NCI-H524 (cell line): Measurements from ENCODE around the gene INMT.
A peak's percentile ranks its signal among the peaks of the same experiment; 100 is the strongest.

Experiments
- DNase-seq, 2 experiments: peaks; one replicate each; lab custom pipeline; 2025; lab: John Stamatoyannopoulos, UW

Gene INMT

GRCh38 chr7:30728591-30729100, 23.3 kb upstream of the INMT start:
- DNase-seq, result no peak

GRCh38 chr7:30729642-30730041, 22.3 kb upstream of the INMT start:
- DNase-seq, result no peak

- no peak for DNase-seq
Measured at GRCh38 chr7:30730097-30730496, 21.8 kb upstream of the INMT start.

- DNase-seq, result no peak
Measured at GRCh38 chr7:30730996-30731395, 20.9 kb upstream of the INMT start.

DNA sequence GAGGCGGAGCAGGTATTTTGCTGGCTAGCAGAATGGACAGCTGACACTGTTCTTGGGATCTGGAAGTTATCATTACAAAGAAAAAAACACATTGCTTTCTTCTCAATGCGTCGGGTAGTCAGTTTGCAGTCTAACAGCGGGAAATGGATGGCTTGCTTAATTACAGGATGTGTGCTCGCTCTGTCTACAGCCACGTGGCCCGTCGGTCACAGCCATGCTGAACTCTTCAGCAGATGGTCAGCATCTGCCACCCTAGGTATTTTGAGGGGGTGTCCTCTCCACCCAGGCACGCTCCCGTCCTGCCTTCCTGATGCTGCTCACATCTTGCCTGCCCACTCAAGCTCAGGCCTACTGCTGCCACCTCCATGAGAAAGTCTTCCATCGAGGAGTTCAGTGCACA, 20.4 kb upstream of the INMT start:
- peak; percentile 52 to 82 for DNase-seq

- DNase-seq, result no peak
Measured at GRCh38 chr7:30732606-30733005, 19.3 kb upstream of the INMT start.

- DNase-seq, result no peak
Measured at GRCh38 chr7:30733216-30733615, 18.7 kb upstream of the INMT start.

- no peak for DNase-seq
Measured at GRCh38 chr7:30733691-30734090, 18.2 kb upstream of the INMT start.

DNA sequence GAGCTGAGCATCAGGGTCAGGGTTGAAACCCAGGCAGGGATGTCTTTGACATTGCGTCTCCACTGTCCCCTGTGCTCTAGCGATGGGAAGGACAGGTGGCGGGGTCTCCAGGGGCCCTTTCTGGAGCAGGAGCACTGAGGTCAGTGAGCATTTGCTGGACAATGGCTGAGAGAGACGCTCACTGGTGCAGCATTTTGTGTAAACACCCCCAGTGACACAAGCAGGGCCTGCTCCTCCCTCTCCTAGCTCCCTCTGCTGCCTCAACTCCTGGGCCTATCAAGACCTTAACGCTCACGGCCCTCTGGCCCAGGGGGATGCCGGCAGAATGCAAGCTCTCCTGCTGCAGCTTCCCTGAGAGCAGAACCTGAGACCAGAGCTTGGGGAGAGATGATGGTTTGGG, 17.4 kb upstream of the INMT start:
- no peak for DNase-seq

DNA sequence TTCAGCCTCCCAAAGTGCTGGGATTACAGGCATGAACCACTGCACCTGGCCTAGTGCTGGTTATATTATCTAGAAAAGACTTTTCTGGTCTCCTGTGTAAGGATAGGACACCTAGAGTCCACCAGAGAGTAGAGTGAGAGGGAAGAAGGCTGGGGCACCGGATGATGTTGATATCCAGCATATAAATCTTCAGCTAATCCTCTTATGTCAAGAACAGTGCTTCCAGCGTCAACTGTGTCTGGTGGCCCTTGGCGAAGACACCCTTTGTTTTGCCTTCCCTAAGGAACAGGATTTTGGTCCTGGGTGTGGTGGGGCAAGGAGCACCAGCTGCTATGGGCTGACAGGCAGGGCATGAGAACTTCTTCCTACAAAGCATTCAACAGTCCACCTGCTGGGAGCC, 16.3 kb upstream of the INMT start:
- DNase-seq, result peak; percentile 18 to 79

- DNase-seq, result no peak
Measured at GRCh38 chr7:30736291-30736690, 15.6 kb upstream of the INMT start.

DNA sequence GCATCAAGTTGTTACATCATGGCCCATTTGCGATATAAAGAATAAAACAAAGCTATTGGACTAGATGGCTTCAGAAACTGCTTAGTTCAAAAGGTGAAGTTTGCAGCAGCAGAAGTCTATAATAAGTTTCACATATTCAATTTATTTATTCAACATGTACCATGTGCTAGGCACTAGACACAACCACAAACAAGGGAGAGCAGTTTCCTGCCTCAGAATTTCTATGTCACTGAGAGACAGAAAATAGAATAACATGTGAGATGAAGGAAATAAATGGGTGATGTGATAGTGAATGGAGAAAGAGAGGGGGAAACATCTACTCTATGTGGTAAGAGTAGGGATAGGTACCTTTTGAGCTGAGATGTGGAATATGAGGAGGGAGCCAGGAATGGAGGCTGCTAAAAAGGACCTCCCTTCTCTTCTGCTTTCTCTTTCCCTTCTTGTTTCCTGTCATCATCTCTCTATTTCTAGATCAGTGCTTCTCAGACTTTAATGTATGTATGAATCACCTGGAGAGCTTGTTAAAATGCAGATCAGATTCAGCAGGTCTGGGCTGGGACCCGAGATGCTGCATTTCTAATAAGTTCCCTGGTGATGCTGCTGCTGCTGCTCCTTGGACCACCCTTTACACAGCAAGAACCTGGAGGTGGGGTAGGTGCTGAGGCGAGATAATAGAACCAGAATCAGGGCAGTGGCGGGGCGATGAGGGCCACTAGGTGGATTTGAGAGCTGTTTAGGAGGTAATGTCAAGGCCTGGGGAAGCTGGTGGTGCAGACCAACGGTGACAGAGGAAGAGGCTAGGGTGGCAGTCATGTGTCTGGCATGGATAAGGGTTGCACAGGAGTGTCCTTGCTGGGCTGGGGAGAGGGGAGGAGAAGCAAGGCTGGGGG, 13.7 kb upstream of the INMT start:
- no peak for DNase-seq

- peak in 1 of 2 experiments; percentile 7 for DNase-seq
Measured at GRCh38 chr7:30739691-30740090, 12.2 kb upstream of the INMT start.

- DNase-seq, result peak; percentile 45 to 56
Measured at GRCh38 chr7:30740417-30741181, 11.3 kb upstream of the INMT start.

DNA sequence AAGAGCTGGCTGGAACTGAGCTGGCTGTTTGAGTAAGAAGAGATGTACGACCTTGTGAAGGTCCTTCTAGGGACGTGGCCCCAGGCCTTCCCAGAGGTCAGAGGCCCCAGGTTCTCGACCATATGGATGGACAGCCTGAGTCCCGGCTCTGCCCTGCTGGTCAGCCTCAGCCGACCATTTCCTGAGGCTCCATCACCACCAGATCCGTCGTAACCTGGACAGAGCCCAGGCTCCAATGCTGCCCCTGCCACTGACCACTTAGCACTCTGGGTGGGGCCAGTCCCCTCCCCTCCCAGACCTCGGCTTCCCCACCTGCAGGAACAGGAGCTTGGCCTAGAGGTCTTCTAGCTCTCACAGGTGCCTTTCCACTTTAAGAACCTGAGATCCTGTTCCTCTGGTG, 10.6 kb upstream of the INMT start:
- no peak for DNase-seq

- peak in 1 of 2 experiments; percentile 16 for DNase-seq
Measured at GRCh38 chr7:30743371-30744074, 8.4 kb upstream of the INMT start.

- DNase-seq, result no peak
Measured at GRCh38 chr7:30744075-30744417, 7.9 kb upstream of the INMT start.

DNA sequence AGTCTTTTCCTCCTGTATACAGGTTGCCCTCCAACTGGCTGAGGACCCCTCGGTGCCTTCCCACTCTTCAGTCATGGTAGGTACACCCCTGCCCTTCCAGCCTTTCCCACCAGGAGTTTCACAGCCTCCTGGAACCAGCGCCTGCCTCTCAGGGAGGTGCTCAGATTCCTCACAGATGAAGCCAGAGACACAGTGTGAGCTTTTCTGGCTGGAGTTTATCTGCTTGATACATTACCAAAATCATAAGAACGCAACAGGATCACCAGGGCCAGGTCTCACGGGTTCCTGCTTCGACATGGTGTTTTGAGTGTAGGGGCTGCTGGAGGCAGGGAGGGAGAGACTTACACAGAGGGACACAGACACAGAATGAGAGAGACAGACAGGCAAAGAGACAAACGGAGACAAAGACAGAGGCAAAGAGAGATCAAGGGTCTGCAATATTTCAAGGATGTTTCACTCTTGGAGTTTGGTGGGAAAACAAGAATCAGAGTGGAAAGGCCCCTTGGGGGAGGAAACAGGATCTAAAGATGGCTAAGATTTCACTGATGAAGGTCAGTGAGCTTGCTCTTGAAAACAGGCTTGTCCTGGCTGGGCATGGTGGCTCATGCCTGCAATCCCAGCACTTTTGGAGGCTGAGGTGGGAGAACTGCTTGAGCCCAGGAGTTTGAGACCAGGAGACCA, 6.5 kb upstream of the INMT start:
- no peak for DNase-seq

DNA sequence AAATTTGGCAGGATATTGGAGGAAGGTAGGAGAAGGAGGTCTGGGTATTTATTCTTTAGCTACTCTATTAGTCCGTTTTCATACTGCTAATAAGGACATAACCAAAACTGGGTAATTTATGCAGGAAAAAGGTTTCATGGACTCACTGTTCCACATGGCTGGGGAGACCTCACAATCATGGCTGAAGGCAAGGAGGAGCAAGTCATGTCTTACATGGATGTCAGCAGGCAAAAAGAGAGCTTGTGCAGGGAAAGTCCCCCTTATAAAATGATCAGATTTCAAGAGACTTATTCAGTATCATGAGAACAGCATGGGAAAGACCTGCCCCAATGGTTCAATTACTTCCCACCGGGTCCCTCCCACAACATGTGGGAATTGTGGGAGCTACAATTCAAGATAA, 1.9 kb upstream of the INMT start:
- no peak for DNase-seq

DNA sequence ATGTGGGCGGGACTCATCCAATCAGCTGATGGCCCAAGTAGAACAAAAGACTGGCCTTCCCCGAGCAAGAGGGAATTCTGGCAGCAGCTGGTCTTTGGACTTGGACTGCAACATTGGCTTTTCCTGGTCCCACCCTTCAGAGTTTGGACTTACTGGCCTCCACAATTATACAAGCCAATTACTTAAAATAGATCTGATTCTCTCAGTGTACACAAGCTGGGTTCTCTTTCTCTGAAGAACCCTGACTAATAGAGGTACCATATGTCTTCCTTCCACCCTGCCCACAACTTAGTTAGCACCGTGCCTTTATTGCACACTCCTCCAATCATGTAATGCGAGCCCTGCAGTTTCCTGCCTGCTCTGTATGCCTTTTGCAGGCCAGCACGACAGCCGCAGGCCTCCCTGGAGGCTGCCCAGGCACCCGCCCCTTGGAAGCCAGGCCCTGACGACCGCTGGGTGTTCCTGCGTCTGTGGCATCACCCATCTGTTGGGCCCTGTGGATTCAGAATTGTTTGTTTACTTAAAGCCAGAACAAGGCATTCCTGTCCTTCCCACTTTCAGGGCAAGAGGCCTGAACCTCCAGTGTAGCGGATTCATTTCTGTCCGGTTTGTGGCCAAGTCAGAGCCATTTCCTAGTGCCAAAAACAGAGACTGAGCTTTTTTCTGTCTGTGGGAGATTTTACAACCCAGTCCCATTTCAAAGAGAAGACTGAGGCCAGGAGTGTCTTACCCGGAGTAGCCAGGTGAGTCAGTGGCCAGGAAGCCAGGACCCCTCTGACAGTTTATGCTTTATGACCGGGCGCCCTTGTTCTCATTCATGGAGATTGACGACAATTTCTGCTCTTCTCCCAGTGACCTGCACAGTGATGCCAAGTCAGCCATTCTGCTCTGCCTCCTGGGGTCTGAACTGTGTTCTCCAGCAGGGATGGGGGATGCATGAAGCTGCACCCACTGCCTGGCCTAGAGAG, 968 bp upstream of the INMT start:
- DNase-seq, result peak in 1 of 2 experiments; percentile 42

DNA sequence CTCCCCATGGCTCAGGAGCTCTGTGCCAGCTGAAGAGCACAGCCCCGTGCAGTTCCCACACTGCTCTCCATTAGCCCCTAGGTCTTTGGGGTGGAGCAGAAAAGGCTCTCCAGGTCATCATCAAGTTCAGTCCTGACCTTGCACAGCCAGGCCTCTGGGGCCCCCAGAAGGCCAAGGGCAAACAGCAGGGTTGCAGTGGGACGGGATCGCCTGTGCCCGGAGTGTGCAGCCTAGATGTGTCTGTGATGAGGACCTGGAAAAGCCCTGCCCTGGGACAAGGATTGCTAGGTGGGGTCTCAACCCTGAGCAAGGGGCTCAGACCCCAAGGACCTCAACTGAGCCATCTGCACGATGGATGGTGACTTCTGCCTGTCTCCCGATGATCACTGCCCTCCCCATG, 549 bp downstream of the INMT start:
- DNase-seq, result no peak
